Activated T-cell treated with anti-CD3 and anti-CD28 coated beads, Interleukin-2, amount 50 U/mL, for 1 hour (primary cell): ENCODE data around the gene TADA2A.
"Not testable (repeated sequence)": the region's sequence is repeated elsewhere in the genome, so short reads cannot be mapped to it uniquely, and the experiment has no call there.

Experiments used
- DNase-seq: peaks from one replicate; pipeline ENCODE4 v3.0.0-alpha.2; 2020

The TADA2A gene

DNA sequence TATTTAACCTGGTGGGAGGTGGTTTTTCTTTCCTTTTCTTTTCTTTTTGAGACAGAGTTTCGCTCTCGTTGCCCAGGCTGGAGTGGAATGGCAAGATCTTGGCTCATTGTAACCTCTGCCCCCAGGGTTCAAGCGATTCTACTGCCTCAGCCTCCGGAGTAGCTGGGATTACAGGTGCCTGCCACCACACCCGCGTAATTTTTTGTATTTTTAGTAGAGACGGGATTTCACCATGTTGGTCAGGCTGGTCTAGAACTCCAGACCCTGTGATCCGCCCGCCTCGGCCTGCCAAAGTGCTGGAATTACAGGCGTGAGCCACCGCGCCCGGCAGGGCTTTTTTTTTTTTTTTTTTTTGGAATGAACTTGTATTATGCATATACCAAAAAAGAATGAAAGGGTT is 1.2 kb upstream of the TADA2A start:
- DNase-seq: not testable (repeated sequence)

DNA sequence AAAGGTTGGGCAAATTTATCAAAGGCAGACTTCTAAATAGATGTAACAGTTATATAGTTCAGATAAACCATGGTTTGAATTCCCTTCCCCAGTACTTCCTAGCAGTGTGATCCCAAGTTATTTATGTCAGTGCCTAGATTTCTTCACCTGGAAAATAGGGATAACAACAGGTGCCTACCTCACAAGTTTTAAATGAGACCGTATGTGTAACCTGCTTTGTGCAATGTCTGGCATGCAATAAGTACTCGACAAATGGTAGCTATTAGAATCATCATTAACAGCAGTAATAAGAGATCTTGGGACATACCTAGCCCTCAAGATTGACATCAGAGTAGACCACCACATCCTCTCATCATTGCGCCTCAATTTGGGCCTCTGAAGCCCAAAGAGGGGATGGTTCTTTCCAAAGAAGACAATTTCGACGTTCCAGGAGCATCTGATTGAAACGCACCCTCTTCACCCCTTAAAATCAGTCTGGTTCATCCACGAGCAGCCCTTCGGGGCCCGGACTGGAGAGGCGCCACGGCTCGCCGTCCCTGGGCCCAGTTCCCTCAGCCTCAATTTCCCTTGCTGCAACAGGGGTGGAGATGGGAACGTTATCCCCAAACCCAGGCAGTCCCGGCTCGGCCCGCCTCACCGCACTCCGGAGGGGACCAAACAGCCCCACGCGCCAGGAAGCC is 591 bp upstream of the TADA2A start:
- no peak for DNase-seq

DNA sequence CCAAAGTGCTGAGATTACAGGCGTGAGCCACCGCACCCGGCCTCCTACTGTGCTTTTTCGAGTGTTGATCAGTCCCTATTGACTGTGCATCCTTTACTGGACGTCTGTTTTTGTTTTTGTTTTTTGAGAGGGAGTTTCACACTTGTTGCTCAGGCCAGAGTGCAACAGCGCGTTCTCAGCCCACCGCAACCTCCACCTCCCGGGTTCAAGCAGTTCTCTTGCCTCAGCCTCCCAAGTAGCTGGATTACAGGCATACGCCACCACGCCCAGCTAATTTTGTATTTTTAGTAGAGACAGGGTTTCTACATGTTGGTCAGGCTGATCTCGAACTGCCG is 1.4 kb downstream of the TADA2A start:
- DNase-seq: not testable (repeated sequence)

DNA sequence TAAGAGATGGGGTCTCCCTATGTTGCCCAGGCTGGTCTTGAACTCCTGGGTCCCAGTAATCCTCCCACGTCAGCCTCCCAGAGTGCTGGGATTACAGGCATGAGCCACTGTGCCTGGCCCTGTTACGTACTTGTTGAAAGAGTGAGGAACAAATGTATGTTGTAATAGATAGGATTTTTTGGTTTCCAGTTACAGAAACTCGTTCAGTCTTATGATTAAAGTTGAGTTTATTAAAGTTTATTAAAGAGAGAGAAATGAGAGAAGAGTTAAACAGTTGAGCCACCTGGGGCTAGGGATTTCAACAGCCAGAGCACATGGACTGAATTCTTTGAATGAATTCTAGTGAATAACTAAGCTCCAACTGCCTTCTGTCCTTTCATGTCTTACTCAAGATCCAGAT is 3.7 kb downstream of the TADA2A start:
- no peak for DNase-seq

- DNase-seq: no peak
These were observed 7.3 kb downstream of the TADA2A start for GRCh38 chr17:37413875-37414519.

DNA sequence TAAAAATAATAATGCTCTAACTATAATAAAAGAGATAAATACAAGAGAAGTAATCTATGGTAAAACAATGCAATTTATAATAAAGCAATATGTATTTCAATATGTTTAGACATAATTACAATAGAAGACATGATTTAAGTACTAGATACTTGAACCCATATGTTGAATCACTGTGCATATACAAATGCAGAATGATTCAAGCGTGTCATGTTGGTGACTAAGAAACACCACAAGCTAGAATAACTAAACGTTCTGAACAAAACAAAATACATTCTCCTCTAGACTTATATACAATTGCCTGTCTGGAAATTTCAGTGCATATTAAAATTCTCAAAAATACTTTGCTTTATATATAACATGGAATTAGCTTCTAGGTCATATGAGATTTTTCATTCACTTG is 11.2 kb downstream of the TADA2A start:
- DNase-seq: no peak

GRCh38 chr17:37422971-37423625 is 16.4 kb downstream of the TADA2A start:
- no peak for DNase-seq

GRCh38 chr17:37425268-37425667 is 18.6 kb downstream of the TADA2A start:
- no peak for DNase-seq

DNA sequence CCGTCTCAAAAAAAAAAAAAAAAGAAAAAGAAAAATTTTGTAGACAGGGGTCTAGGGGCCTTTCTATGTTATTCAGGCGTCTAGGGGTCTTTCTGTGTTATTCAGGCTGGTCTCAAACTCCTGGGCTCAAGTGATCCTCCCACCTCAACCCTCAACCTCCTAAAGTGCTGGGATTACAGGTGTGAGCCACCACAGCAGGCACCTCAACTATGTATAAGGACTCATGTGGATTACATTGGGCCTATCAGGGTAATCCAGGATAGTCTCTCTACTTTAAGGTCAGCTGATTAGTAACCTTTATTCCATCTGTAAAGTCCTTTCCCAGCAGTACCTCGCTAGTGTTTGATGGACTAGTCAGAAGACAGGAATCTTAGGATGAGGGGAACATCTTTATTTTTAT is 22.4 kb downstream of the TADA2A start:
- DNase-seq: no peak

DNA sequence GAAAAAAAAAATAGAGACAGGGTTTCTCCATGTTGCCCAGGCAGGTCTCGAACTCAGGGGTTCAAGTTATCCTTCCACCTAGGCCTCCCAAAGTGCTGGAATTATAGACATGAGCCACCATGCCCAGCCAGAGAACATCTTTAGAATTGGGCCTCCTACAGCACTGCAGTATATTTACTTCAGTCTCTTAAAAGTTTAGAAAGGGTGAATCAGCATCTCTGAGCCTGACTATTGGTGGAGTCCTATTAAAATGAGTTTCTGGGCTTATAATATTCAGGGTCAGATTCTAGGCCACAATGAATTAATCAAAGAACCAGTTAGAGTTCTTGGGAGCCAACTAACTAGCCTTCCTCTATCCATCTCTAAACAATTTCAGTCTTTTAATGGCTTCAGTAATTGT is 22.8 kb downstream of the TADA2A start:
- no peak for DNase-seq

- no peak for DNase-seq
These were observed 23.5 kb downstream of the TADA2A start for GRCh38 chr17:37430051-37430627.

DNA sequence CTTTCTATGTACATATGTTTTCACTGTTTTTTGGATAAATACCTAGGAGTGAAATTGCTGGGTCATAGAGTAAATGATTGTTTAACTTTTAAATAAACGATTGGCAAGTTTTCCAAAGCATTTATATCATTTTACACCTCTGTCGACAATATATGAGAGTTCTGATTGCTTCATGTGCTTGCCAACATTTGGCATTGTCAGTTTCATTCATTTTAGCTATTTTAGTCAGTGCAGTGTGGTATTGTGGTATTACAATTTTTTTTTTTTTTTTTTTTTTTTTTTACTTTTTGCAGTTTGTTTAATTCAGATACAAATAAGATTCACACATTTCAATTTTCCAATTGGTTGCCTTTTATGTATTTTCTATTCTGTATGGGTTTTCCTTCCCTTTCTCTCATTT is 26.0 kb downstream of the TADA2A start:
- DNase-seq: no peak

DNA sequence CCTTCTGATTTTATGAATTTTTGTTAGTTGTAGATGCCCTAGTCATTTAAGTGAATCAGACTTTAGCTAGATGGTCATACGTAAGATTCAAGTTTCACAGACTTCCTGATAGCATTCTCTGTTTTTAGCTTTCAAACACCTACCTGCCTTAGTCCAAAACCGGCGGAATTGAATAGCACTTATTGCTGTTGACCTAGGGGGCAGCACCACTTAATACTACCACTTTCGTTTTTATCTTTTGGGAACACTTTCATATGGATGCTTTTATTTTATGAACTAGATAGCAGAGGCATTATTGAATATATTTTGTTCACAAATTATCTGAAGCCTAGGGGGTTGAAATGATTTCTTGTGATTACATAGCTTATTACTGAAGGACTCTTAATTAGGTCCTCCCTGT is 31.5 kb downstream of the TADA2A start:
- DNase-seq: no peak

- DNase-seq: no peak
These were observed 33.7 kb downstream of the TADA2A start for GRCh38 chr17:37440424-37440823.

- DNase-seq: not testable (repeated sequence)
These were observed 34.8 kb downstream of the TADA2A start for GRCh38 chr17:37441369-37442014.

- no peak for DNase-seq
These were observed 39.3 kb downstream of the TADA2A start for GRCh38 chr17:37446027-37446426.

DNA sequence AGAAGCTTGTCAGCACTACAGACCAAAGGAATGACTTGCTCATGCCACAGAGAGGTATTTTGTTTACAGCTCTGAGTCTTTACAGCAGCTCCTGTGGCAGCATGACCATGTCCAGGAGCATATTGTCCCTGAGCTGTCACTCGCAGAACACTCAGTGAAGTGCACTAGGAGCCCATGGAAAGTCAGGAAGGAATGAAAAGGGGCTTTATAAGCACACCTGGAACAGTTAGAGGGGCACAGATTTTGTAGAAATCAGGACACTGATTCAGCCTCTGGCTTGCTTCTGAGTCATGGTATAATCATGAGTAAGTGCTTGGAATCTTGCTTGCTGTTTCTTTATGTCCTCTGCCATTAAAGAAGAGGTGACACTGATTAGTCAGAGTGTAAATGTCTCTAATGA is 41.0 kb downstream of the TADA2A start:
- no peak for DNase-seq

- DNase-seq: no peak
These were observed 43.4 kb downstream of the TADA2A start for GRCh38 chr17:37450112-37450511.

GRCh38 chr17:37457801-37458200 is 51.1 kb downstream of the TADA2A start:
- not testable (repeated sequence) for DNase-seq

DNA sequence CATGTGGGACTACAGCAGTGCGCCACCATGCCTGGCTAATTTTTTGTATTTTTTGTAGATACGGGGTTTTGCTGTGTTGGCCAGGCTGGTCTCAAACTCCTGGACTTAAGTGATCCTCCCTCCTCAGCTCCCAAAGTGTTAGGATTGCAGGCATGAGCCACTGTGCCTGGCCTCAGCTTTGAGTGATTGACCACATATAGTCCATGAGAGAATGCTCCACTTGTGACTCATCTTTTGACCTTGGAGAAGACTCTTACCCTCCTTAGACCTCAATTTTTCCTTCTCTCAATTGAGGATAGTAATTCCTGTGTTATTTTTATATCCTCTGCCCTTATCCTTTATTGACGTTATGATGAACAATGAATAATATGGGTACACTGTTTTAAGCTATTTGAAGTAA is 52.1 kb downstream of the TADA2A start:
- no peak for DNase-seq

GRCh38 chr17:37461668-37462067 is 55.0 kb downstream of the TADA2A start:
- no peak for DNase-seq

- no peak for DNase-seq
These were observed 55.8 kb downstream of the TADA2A start for GRCh38 chr17:37462492-37462891.

- DNase-seq: no peak
These were observed 56.4 kb downstream of the TADA2A start for GRCh38 chr17:37463039-37463438.
